Measurements from ENCODE around the gene ANKRD13B.

Gene ANKRD13B

GRCh38 chr17:29568331-29569244 lies 24.3 kb upstream of the ANKRD13B start, which contains the start of gene TP53I13 (continued):
- TF ChIP-seq ZBTB44 (tag by site-specific recombination; IDR thresholded peaks at IDR 0.05), result peak; percentile 94
- no peak for TF ChIP-seq PRDM6 (tag by site-specific recombination; IDR thresholded peaks at IDR 0.05)
- 0 out of 2 replicates have a peak, but pooled peaks have one; percentile 23 for TF ChIP-seq ZSCAN30 (tag by site-specific recombination; IDR thresholded peaks at IDR 0.05)
- peak; percentile 44 for TF ChIP-seq PATZ1 (tag by site-specific recombination; IDR thresholded peaks at IDR 0.05)
- peak; percentile 72; the same call in 1 of the 2 replicates for TF ChIP-seq ZNF335 (tag by site-specific recombination; conservative IDR thresholded peaks at IDR 0.05)
- TF ChIP-seq ZFP69B (tag by site-specific recombination; IDR thresholded peaks at IDR 0.05), result peak; percentile 75
- TF ChIP-seq ZNF398 (tag by site-specific recombination; IDR thresholded peaks at IDR 0.05), result no peak
- TF ChIP-seq KLF16 (tag by site-specific recombination; IDR thresholded peaks at IDR 0.05), result peak; percentile 66
- peak; percentile 32; the same call in 1 of the 2 replicates for TF ChIP-seq ZNF146 (tag by site-specific recombination; IDR thresholded peaks at IDR 0.05)
- 0 out of 2 replicates have a peak, but pooled peaks have one; percentile 46 for TF ChIP-seq ZNF391 (tag by site-specific recombination; IDR thresholded peaks at IDR 0.05; ENCODE audit: borderline replicate concordance, low read depth)
- TF ChIP-seq HOXA7 (CRISPR knock-in tag; IDR thresholded peaks at IDR 0.05; ENCODE audit: borderline replicate concordance), result no peak

GRCh38 chr17:29569245-29569950 lies 23.5 kb upstream of the ANKRD13B start:
- Histone ChIP-seq H3K36me3 (ENCODE audit: control insufficient read depth in 2 of 2, insufficient read depth in 1 of 2, low read length in 2 of 2) (peaks cover 3 to 36% of the 10 kb centered on the region in 2 experiments), H3K9me3 (ENCODE audit: control insufficient read depth, insufficient read depth, low read depth, low read length) (no peaks in the 10 kb centered on the region), H3K4me1 (ENCODE audit: control insufficient read depth, insufficient read depth, low read length) (peaks cover 13% of the 10 kb centered on the region), H3K4me3 (ENCODE audit: low read depth, low read length) (peak overlapping the region; percentile 78), H3K27ac (ENCODE audit: extremely low read depth, low read depth, low read length) (peak overlapping the region; percentile 96)
- ChIA-PET POLR2A (interaction anchor here (0.6 to 4.6 kb wide), 7 partner anchors 13 to 276 kb away, joined by 3 to 28 read pairs (median 4); partner anchors contain the start of genes ANKRD13B, GIT1, NUFIP2 and TAOK1), CTCF (interaction anchor here (0.6 to 4.9 kb wide), 5 partner anchors 11 to 395 kb away, joined by 3 to 31 read pairs (median 13); partner anchors contain the start of gene ANKRD13B)
- TF ChIP-seq ZBTB17 (tag by site-specific recombination; IDR thresholded peaks at IDR 0.05), result peak; percentile 76; the same call in 1 of the 2 replicates
- no peak for TF ChIP-seq SP2 (tag by site-specific recombination; IDR thresholded peaks at IDR 0.05)
- TF ChIP-seq EGR2 (tag by site-specific recombination; IDR thresholded peaks at IDR 0.05; ENCODE audit: low read depth), result no peak
- TF ChIP-seq ZNF394 (tag by site-specific recombination; IDR thresholded peaks at IDR 0.05; ENCODE audit: borderline replicate concordance), result peak; percentile 27; the same call in 1 of the 2 replicates
- TF ChIP-seq BCL11A (tag by site-specific recombination; IDR thresholded peaks at IDR 0.05; ENCODE audit: low read depth), result no peak
- TF ChIP-seq KLF8 (tag by site-specific recombination; IDR thresholded peaks at IDR 0.05), result no peak
- no peak for TF ChIP-seq SALL2 (tag by site-specific recombination; IDR thresholded peaks at IDR 0.05; ENCODE audit: borderline replicate concordance)
- no peak for TF ChIP-seq ZNF324 (tag by site-specific recombination; IDR thresholded peaks at IDR 0.05)
- no peak for TF ChIP-seq ZNF670 (tag by site-specific recombination; IDR thresholded peaks at IDR 0.05; ENCODE audit: low read depth)
- TF ChIP-seq ZFP69B (tag by site-specific recombination; IDR thresholded peaks at IDR 0.05), result peak; percentile 17; the same call in 1 of the 2 replicates
- no peak for TF ChIP-seq ZNF777 (tag by site-specific recombination; IDR thresholded peaks at IDR 0.05; ENCODE audit: borderline replicate concordance)
- no peak for TF ChIP-seq KLF1 (tag by site-specific recombination; IDR thresholded peaks at IDR 0.05)
- TF ChIP-seq ZNF624 (tag by site-specific recombination; IDR thresholded peaks at IDR 0.05), result no peak
- TF ChIP-seq ZNF514 (tag by site-specific recombination; IDR thresholded peaks at IDR 0.05), result no peak
- peak; percentile 63; the same call in 1 of the 2 replicates for TF ChIP-seq ZBTB20 (tag by site-specific recombination; IDR thresholded peaks at IDR 0.05)
- no peak for TF ChIP-seq ZNF561 (tag by site-specific recombination; IDR thresholded peaks at IDR 0.05; ENCODE audit: borderline replicate concordance)
- no peak for TF ChIP-seq ZNF2 (tag by site-specific recombination; IDR thresholded peaks at IDR 0.05)
